ENCODE results near the gene LEFTY1. TPM values are rescaled to one million over a fixed set of nuclear protein-coding genes. Genes with fewer than 3 reads are reported as not detected.
"Not testable (repeated sequence)": the region's sequence is repeated elsewhere in the genome, so short reads cannot be mapped to it uniquely, and the experiment has no call there.

Gene LEFTY1
- total RNA-seq, 1 experiment from 2014 or later: not detected

DNA sequence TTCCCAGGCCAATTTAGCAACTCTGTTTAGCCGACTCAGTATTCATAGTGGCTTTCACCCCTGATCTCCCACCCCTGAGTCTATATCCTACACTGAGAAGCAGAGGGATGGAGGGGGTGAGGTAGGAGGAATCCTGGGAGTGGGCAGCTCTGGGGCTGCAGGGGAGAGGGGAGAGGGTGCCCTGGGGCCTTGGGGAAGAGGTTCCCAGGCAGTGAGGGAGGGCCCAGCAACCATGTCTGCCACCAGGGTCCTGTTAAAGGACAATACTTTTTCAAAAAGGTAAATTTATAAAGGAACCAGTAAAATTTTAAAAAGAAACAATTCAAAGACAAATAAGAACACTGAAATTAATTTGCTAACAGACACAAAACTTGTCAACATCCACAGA lies 48.7 kb downstream of the LEFTY1 start:
- no peak overlapping the region for H3K27ac ChIP-seq (ENCODE audit: low read length)
- no TSS peak for BruUV-seq (replicated peaks)
- no peaks in the 10 kb centered on the region for H3K9me3 ChIP-seq (ENCODE audit: low read length)
- DNase-seq (no peak), ATAC-seq (no peak)
- intact Hi-C loops (cut with micrococcal nuclease): no loop called here
- CTCF ChIA-PET: no interaction called here
- no peaks in the 10 kb centered on the region for H3K79me2 ChIP-seq (ENCODE audit: low read length)
- no peaks in the 10 kb centered on the region for H3F3A ChIP-seq (ENCODE audit: low read length, unreplicated experiment)
- peaks cover 17% of the 10 kb centered on the region; the same call in 1 of the 2 replicates for H3K36me3 ChIP-seq (ENCODE audit: low read depth, low read length)
- no peak overlapping the region for H3K9ac ChIP-seq (ENCODE audit: low read length)
- no peak overlapping the region for H2AFZ ChIP-seq (ENCODE audit: low read length)
- H3K4me3 ChIP-seq (ENCODE audit: low read length): no peak overlapping the region
- no peaks in the 10 kb centered on the region for H3K4me1 ChIP-seq (ENCODE audit: insufficient read depth, low read length)
- H3K9me2 ChIP-seq (replicated peaks; ENCODE audit: low read length): no peaks in the 10 kb centered on the region
- no peaks in the 10 kb centered on the region for H3K27me3 ChIP-seq (ENCODE audit: low read length)
- no peak overlapping the region for H3K4me2 ChIP-seq (ENCODE audit: low read length)
- H4K20me1 ChIP-seq (ENCODE audit: low read length): no peaks in the 10 kb centered on the region
- no peak for TF ChIP-seq EZH2phosphoT487 (IDR thresholded peaks at IDR 0.05; ENCODE audit: borderline replicate concordance, low read length)
- TF ChIP-seq EZH2 (IDR thresholded peaks at IDR 0.05; ENCODE audit: low read length, unreplicated experiment): no peak
- TF ChIP-seq CTCF (conservative IDR thresholded peaks at IDR 0.05; ENCODE audit: low read depth, low read length): no peak
- POLR2A ChIA-PET (ENCODE audit: unreplicated experiment): no interaction called here

DNA sequence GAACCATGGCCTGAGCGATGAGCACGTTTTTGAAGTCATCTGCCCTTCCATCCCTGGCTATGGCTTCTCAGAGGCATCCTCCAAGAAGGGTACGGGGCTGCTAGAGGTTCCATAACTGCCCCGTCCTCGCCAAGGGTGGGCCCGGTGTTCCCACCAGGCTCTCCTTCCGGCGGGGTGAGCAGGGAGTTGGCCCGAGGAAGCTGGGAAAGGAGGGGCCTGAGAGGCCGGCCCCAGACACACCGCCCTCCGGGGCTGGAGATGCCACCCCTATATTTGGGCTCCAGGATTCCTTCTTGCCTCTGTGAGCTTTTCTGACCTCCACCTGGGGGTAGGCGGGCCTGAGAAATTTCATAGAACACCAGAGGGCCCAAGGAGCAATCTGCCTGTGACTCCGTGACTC lies 50.2 kb downstream of the LEFTY1 start:
- H3K9ac ChIP-seq (ENCODE audit: low read length): no peak overlapping the region
- H2AFZ ChIP-seq (ENCODE audit: low read length): no peak overlapping the region
- no peaks in the 10 kb centered on the region for H3K27me3 ChIP-seq (ENCODE audit: low read length)
- TF ChIP-seq EZH2phosphoT487 (IDR thresholded peaks at IDR 0.05; ENCODE audit: borderline replicate concordance, low read length) (no peak), EZH2 (IDR thresholded peaks at IDR 0.05; ENCODE audit: low read length, unreplicated experiment) (no peak), CTCF (conservative IDR thresholded peaks at IDR 0.05; ENCODE audit: low read depth, low read length) (no peak)
- ChIA-PET POLR2A (ENCODE audit: unreplicated experiment) (interaction anchor here (0.6 kb wide), 1 partner anchor 32 kb away, joined by 7 read pairs; no protein-coding TSS in a partner anchor), CTCF (no interaction called here)
- ATAC-seq (no peak), DNase-seq (no peak)
- intact Hi-C loops (cut with micrococcal nuclease): no loop called here
- no peak overlapping the region for H3K27ac ChIP-seq (ENCODE audit: low read length)
- no peaks in the 10 kb centered on the region for H3K79me2 ChIP-seq (ENCODE audit: low read length)
- H3K4me3 ChIP-seq (ENCODE audit: low read length): no peak overlapping the region
- H3K4me2 ChIP-seq (ENCODE audit: low read length): no peak overlapping the region
- no TSS peak for BruUV-seq (replicated peaks)
- no peaks in the 10 kb centered on the region for H4K20me1 ChIP-seq (ENCODE audit: low read length)
- H3K9me3 ChIP-seq (ENCODE audit: low read length): no peaks in the 10 kb centered on the region
- H3K36me3 ChIP-seq (ENCODE audit: low read depth, low read length): peaks cover 17% of the 10 kb centered on the region; the same call in 1 of the 2 replicates
- H3K9me2 ChIP-seq (replicated peaks; ENCODE audit: low read length): no peaks in the 10 kb centered on the region
- H3F3A ChIP-seq (ENCODE audit: low read length, unreplicated experiment): no peaks in the 10 kb centered on the region
- no peaks in the 10 kb centered on the region for H3K4me1 ChIP-seq (ENCODE audit: insufficient read depth, low read length)

- H3K27me3 ChIP-seq (ENCODE audit: low read length); H3F3A ChIP-seq (ENCODE audit: low read length, unreplicated experiment); H3K27ac ChIP-seq (ENCODE audit: low read length); H3K9me3 ChIP-seq (ENCODE audit: low read length); H3K4me2 ChIP-seq (ENCODE audit: low read length); CTCF ChIA-PET; H3K4me3 ChIP-seq (ENCODE audit: low read length); ATAC-seq; H3K79me2 ChIP-seq (ENCODE audit: low read length); intact Hi-C loops (cut with micrococcal nuclease); H2AFZ ChIP-seq (ENCODE audit: low read length); H3K9me2 ChIP-seq (replicated peaks; ENCODE audit: low read length); H4K20me1 ChIP-seq (ENCODE audit: low read length); DNase-seq; H3K9ac ChIP-seq (ENCODE audit: low read length); POLR2A ChIA-PET (ENCODE audit: unreplicated experiment); BruUV-seq (replicated peaks); H3K4me1 ChIP-seq (ENCODE audit: insufficient read depth, low read length): not testable (repeated sequence)
- H3K36me3 ChIP-seq (ENCODE audit: low read depth, low read length): peaks cover 28% of the 10 kb centered on the region; the same call in 1 of the 2 replicates
Observed at GRCh38 chr1:225836296-225836695, 52.6 kb downstream of the LEFTY1 start.

Small RNAs within 50 kb of the gene (microRNA-seq; reads per million reads assigned to microRNA genes)
- 2.3 reads per million for gene MIR6741 (ENCODE audit: unreplicated experiment)

Other genes starting within 250 kb of the LEFTY1 start
- gene ENAH, start 236.0 kb downstream of the LEFTY1 start, total RNA-seq (2014; rRNA removed): 96.6 and 101 TPM in 2 replicates
- 241 and 306 TPM in 2 replicates for gene SRP9, start 111.3 kb downstream of the LEFTY1 start, total RNA-seq (2014; rRNA removed)
- 54.6 and 69.2 TPM in 2 replicates for gene EPHX1, start 79.0 kb downstream of the LEFTY1 start, total RNA-seq (2014; rRNA removed)
- 47.5 and 59.3 TPM in 2 replicates for gene TMEM63A, start 6.8 kb downstream of the LEFTY1 start, total RNA-seq (2014; rRNA removed)
- 57.7 and 69.0 TPM in 2 replicates for gene PYCR2, start 35.1 kb upstream of the LEFTY1 start, total RNA-seq (2014; rRNA removed)
- not detected in 2 replicates for gene LEFTY2, start 52.1 kb upstream of the LEFTY1 start, total RNA-seq (2014; rRNA removed)
- gene SDE2, start 110.2 kb upstream of the LEFTY1 start, total RNA-seq (2014; rRNA removed): 26.1 and 30.2 TPM in 2 replicates
- gene H3-3A, start 173.6 kb upstream of the LEFTY1 start, total RNA-seq (2014; rRNA removed): 196 and 273 TPM in 2 replicates